Hematopoietic multipotent progenitor cell treated with erythropoietin and hydrocortisone succinate and interleukin-3 and kit ligand, for 15 days (in vitro differentiated cells): Measurements from ENCODE around the gene GOLGA1.
A peak's percentile ranks its signal among the peaks of the same experiment; 100 is the strongest.

Source experiments
- DNase-seq: peaks from one replicate; pipeline ENCODE4 v3.0.0-alpha.2; 2015; ENCODE audit warnings: low spot score

Gene GOLGA1

DNA sequence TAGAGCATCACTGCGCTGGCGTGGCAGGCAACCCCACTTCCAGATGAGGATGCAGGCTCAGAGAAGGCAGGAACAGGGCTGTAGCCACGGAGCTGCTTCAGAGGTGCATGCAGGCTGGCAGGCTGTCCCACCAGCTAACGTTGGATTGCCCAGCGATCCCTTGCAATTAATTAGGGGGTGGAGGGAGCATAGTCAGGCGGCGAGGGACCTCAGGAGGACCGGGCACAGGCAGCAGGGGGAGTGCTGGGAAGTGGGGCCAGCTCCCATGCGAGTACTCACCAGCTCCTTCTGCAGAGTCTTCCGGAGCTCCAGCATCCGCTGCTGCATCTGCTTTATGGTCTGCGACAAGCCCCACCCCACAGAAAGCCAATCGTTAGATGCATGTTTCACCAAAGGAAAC lies 58.7 kb downstream of the GOLGA1 start:
- DNase-seq: no peak

DNA sequence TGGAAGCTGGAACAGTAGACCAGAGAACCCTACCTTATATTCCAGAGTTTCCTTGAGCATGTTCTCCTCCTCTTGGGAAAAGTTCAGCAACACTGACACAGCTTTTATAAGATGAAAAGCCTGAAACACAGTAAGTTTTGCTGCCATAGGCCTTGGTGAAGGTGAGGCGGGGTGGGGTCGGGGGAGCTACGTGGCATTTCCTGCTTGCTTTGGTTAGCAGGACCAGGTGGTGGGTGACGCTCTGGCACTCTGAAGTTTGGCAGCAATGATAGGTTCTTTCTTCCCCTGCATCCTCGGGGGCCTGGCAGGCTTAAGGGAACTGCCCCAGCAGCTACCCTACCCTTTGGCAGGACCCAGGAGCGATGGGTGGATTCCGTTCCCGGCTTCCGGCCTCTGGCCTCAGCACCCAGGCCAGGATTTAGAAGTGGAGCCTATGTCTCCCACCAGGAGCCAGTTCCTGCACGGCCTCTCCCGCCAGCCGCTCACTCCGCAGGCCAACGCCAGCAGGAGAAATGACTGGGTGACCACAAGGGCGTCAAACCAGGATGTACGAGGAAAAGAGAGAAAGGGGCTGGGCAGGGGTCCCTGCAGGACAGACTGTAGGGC lies 59.6 kb downstream of the GOLGA1 start:
- no peak for DNase-seq

DNA sequence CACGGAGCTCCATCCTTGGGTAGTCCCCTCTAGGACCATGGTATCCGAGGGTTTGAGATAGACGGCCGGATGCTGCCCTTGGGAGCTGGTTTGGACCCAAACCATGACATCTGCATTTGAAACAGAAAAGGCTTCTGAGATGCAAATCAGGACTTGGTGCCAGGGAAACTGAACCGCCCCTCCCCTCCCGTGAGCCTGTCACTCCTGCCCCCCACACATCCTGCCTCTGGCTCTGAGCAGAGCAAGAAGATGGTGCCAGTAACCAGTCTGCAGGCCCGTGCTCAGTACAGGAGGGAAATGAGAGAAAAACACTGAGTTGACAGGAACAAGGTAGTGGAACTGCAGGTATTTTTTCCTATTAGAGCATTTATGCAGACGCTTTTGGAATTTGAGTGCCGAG lies 60.4 kb downstream of the GOLGA1 start:
- no peak for DNase-seq

DNA sequence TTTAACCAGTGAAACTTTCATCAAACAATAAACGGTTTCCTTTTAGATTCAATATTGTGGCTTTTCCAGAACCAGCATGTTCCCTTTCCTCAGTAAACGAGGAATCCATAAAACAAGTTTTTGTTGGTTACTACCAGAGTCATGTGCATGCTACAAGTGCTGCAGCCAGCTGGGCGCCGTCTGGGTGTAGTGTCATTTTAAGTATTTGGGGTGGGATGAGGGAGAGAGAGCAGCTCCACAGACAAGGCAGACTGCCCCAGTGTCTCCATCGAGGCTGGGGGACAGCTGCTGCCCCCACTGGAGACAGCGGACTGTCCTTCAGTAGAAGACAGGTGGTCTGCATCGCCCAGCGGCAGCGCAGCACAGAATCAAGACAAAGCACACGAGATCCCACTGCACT lies 61.7 kb downstream of the GOLGA1 start:
- no peak for DNase-seq

DNA sequence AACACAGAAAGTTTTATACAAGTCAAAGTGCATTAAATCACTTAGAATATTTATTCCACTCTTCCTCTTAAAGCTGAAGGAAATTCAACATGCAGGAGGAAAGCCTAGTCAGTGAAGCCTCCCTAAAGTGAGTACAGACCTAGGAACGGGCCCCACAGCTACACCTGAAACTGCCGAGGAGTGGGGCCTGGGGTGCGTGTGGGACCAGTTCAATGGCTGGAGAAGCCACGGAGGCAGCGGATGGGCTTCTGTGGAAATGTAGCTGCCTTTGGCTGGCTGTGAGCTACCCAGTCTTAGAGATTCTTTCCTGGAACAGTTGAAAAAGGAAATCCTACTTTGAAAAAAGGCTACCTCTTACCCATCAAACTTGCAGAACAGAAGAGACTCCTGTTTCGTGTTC lies 62.4 kb downstream of the GOLGA1 start:
- DNase-seq: no peak

DNA sequence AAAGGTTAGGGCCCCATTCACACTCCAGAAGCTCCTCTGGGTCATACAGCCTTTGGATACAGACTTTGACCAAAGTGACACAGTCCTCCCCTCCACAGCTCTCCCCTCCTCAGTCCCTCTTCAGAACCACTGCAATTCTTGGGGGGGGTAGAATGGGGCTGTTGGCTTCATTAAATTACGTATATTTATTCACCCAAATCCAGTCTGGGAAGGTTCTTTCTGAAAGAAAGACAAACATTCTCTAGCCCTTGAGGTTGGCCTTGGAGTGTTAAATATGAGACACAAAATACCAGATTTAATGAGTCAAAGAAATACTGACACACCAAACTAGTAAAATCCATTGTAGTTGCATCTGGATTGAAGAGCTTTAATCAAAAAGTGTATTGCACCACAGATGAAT lies 62.9 kb downstream of the GOLGA1 start:
- DNase-seq: no peak

DNA sequence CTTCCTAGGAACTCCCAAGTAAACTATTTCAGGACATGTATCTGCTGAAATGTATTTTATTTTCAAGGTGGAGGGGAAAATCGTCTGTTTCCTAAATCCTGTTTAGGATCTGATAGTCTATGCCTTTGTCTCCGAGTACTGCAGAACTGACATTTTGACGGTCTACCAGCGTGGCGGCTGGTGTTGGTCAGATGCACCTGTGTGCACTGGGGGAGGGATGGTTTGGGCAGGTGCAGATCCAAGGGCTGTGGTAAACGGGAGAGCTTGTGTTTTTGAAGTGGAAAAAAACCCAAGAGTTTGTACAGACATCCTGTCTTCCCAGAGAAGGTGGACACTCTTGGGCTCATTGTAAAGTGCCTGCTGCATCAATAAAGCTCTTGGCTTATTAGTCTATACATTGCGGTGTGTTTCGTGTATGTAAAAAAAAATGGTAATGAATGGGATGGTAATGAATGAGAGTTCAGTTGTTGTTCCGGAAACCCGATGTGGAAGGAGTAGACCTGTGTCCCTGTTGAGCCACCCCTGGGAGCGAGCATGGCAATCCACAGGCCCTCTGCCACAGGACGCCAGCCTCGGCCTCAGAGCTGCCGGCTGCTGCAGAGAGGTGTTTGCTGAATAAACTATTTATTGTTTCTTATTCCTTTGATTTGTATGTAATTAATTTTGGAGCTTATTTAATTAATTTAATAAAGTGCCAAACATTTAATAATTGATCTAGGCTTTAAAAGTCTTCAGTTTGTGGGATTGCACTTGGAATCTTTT lies 63.7 kb downstream of the GOLGA1 start:
- no peak for DNase-seq

DNA sequence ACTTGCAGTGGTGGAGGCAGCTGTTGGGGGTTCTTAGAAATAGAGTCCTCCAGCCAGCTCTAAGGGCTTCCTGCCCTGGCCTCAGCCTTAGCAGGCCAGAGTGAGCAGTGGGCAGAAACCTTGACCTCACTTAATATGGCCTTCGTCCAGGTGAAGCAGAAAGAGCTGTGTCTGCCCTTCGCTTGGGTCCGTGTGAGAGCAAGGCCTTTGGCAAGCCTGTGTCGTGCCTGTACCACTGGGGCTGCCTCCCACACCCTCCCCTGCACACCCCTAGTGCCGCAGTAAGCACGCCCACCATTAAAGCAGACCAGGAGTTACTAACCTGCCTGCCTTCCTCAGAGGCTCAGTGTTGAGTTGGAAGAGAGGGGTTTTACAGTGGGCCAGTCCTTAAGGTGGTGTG lies 65.4 kb downstream of the GOLGA1 start:
- DNase-seq: no peak

DNA sequence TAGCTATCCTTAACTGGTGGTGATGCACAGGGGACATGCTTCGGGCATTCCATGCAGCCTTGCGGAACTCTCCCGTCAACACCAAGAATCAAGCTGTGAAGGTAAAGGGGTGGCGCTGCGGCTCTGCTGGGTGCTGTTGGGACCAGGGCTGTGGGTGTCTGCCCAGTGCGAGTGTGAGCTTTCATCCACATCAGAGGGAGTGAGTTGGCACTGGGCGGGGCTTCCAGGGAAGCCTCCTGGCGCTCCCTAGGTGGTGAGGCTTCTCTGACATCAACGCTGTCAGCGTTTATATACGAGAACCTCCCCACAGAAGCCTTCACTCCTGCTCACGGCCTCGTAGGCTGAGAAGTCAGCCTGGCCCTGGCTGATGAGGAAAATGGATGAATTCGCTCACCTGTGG lies 67.2 kb downstream of the GOLGA1 start:
- DNase-seq: no peak

DNA sequence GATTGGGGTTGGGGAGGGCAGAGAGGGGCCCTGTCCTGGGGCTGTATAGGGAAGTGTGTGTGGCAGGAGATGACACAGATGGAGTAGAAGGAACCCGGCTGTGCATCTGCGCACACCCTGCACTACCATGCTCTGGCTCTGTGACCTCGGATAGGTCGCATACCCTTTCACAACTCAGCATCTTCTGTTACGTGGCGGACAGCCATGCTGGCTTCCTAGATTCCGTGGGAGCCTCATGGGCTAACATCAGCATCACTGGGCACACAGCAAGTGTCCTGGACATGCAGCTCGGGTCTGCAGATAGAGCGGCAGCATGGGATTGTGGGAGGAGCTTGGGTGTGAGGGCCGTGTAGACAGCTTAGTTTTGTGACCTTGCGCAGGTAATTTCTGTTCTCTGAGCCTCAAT lies 69.7 kb downstream of the GOLGA1 start:
- DNase-seq: no peak

DNA sequence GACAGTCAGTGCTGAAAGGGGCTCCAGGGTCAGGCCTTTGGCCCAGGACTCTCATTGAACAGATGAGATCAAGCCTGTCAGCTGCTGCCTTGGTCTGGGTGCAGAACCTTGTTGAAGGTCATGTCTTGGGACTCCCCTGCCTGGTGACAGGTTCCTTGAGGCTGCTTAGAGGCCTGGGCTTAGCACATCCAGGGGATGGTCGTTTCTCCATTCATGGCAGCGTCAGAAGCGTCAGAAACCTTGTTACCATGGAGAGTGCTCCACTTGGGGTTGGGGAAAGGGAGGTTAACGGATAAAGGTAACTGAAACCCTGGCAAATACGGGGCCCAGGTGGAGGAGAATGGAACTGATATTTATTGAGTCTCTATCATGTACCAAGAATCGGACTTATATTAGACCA lies 70.2 kb downstream of the GOLGA1 start:
- no peak for DNase-seq

DNA sequence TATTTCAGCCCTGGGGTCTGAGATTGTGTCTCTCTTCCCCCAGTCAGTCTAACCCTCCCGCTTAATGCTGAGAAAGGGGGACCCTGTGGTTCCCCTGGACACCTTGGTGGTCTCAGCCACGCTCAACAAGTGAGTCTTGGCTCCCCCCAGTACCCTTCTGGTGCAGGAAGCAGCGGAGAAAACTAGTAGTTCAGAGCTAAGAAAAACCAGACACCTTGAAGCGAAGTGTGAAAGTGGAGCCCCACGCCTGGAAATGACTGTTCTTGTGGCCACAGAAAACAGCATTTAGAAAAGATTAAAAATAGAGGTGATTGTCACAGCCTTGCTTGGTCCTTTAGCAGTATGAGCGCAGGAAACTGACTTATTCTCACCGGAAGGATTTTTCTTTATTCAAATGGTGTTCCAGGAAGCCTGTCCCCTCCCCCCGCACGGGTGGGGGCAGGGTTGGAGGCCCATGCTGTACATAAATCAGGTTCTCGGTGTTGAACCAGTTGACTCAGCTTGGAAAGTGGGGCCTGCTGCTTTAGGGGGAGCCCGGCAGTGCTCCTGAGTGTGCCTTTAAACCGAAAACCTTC lies 70.8 kb downstream of the GOLGA1 start:
- no peak for DNase-seq

DNA sequence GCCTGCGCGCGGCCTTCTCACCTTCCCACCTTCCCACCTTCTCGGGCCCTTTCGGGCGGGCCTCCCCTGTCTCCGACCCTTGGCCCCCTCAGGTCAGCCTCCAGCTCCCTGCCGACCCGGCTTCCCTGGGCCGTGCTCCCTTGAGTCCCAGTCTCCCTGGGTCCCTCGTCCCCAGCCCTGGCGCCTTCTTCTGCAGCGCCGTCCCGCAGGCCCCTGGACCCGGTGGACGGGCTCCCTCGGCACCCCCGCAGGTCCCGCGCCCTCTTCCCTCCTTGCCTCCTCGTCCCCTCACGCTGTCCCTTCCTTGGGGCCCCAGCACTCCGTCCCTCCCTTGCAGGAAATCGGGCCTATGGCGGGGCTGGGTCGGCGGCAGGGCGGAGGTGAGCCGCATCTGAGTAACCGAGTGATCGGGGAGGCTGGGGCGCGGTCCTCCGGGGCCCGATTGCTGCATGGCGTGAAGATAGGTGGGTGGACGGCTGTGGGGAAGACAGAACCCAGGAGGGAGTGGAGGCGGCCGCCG lies 71.4 kb downstream of the GOLGA1 start:
- peak; percentile 50 for DNase-seq

DNA sequence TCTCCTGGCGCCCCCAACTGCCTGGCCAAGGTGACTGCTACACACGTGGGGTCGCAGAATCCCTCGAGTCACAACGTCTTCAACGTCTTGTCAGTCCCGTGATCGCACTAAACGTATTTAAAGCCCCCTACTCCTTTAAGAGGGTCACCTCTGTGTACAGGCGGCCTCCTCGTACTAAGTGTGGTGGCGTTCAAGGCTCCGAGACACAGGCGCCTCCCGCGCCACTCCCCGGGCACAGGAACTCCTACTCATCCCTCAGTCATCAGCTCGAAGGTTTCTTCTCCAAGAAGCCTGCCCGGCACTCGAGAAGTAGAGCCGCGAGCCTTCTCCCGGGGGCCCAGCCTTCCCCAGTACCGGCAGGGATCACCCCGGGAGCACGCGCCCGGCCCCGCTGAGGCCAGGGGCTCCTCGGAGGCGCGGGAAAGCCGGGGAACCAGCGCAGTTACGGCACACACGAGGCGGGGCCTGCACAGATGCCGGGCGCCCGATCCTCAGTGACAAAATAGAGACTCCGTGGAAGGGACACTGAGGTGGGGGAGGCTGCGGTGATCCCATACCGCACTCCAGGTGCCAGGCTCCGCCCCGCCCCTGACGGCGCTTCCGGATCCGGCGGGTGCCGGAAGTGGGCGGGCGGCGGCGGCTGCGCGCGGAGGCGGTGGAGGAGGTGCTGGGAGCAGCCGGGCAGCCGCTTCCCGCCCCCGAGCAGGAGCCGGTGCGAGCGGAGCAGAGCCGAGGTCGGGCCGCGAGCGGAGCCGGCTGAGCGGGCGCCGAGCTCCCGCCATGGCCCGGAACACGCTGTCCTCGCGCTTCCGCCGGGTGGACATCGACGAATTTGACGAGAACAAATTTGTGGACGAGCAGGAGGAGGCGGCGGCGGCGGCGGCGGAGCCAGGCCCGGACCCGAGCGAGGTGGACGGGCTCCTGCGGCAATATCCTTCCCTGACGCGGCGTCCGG lies 72.1 kb downstream of the GOLGA1 start:
- peak; percentile 87 for DNase-seq

DNA sequence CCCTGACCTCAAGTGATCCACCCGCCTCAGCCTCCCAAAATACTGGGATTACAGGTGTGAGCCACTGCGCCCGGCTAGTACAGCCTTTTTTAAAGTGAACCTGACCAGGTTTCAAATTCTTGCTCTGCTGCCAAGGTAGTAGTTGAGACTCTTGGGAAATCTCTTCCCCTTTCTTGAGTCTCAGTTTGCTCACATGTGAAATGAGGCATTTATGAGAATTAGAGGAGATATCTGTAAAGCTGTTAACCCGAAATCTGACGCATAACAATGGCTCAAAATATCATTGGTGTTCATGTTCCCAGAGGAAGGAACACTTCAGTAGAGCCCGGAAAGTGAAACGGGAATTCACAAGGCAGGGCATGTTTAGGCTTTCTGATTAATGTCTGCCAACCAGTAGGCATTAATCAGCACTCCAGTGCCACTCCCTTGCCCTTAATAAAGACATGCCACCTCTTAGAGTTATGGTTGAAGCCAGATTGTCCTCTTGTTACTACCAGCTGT lies 77.5 kb downstream of the GOLGA1 start:
- DNase-seq: peak; percentile 35

DNA sequence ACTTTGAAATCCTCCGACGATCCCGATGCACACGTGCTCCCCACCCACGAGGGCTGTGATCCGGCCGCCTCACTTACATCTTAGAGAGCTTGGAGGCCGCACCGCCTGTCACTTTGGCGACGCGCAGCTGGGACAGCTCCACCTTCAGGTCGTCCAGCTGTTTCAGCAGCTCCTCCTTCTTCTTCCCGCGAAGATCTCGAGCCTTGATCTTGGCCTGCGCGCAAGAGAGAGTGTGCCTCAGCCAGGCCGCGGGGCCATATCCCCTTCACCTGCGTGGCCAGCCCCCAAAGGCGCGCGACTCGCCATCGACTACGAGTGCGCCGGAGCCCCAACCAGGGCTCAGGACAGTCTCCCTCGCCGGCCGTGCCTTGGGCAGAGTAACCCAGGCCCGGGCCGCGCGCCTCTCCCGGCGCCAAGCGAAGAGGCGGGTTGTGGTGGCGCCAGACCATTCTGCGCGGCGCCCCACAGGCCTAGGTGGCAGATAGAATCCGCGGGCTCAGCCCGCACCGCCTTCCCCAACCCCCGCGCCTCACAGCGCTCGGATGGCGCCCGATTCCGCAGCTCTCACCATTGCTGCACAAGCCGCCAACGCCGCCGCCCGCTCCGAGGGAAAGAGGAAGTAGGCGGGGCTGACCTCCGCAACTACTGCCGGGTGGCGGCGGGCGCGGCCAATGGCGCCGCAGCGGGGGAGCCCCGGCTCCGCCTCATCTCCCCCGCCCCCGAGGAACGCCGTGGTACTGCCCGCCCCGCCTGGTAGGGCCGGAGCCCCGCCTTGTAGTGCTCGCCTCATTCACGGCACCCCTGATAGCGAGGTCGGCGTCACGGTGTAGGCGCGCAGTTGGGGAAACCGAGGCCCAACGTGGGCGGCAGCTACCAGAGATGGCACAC lies 79.3 kb downstream of the GOLGA1 start, which contains the start of the genes ARPC5L and RPL35:
ARPC5L (plus strand) TSS at position 789 of the 888 bp plus-strand sequence. CDS start 7,161 bp downstream, outside the sequence.
RPL35 (minus strand) TSS at position 616 of the 888 bp plus-strand sequence; CDS start at position 571, 45 bp downstream.
- peak; percentile 96 for DNase-seq

DNA sequence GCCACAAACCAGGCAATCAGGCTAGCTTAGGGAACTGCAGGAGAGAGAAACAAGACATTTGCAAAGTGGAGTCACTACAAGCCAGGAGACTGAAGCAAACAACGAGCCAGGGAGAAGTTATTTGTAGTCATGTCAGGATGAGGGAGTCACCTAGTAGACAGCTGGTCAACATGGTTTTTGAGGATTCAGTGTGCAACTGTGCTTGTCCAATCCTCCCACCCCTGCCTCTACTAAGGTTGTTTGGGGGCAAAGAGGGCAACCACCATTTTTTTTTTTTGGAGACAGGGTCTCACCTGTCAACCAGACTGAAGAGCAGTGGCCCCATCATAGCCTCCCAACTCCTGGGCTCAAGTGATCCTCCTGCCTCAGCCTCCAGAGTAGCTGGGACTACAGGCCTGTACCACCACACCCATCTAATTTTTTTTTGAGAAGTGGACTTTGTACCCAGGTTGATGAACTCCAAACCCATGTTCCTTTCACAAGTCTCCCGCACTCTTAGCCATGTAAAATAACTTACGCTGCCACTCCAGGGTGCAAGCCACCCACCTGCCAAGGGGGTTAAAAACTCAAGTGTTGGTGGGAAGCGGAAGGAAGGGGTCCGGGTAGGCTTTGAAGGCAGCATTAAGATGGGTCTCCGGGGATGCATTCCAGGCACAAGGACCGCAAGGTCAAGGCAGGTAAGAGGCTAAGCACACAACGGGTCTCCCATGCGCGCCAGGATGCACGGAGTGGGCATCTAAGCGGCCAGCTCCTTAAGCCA lies 80.1 kb downstream of the GOLGA1 start:
- DNase-seq: no peak

DNA sequence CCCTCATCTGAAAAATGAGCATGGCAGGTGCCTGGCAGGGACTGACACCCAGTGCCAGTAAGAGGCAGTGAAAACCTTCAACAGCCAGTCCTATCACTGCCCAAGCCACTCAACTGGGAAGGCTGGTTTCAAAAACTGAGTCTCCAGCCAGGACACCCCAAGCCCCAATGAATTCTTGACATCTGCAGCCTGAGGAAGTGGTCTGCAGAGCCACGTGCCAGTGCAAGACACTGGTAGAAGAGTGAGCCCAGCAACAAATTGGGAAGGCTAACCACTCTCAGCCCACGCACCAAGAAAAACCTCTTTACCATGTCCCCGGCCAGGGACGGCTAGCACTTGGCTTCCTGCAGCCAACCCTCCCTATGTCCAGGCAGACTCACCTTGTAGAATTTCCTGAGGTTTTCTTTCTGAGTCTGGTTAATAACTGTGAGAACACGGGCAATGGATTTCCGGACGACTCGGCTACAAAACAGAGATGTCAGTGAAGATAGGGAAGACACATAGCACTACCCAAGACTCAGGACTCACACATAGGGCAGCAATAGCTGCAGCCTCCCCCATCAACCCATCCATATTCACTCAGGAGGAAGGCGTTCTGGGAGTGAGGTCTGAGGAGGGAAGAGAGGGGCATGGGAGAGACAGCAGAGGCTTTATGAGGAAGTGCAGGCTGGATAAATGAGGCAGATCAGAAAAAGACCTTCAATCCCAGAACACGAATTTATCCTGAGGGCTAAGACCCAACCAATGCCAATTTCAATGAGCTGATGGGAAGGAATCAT lies 80.9 kb downstream of the GOLGA1 start:
- no peak for DNase-seq
